EH (cell line): ENCODE data around the gene ANKRD40.
A peak's percentile ranks its signal among the peaks of the same experiment; 100 is the strongest.
"Not testable (repeated sequence)": the region's sequence is repeated elsewhere in the genome, so short reads cannot be mapped to it uniquely, and the experiment has no call there.

Source experiments
- DNase-seq: peaks from one replicate; pipeline ENCODE4 v3.0.0-alpha.2; 2015; ENCODE audit warnings: low read depth

The ANKRD40 gene

GRCh38 chr17:50685691-50686493 lies 21.8 kb downstream of the ANKRD40 start:
- DNase-seq, result no peak

- DNase-seq, result no peak
Measured at GRCh38 chr17:50685334-50685665, 22.4 kb downstream of the ANKRD40 start.

- DNase-seq, result no peak
Measured at GRCh38 chr17:50684612-50685333, 22.9 kb downstream of the ANKRD40 start.

- no peak for DNase-seq
Measured at GRCh38 chr17:50684288-50684611, 23.5 kb downstream of the ANKRD40 start.

GRCh38 chr17:50683434-50684287 lies 24.1 kb downstream of the ANKRD40 start:
- no peak for DNase-seq

- no peak for DNase-seq
Measured at GRCh38 chr17:50682938-50683337, 24.8 kb downstream of the ANKRD40 start.

- DNase-seq, result no peak
Measured at GRCh38 chr17:50682441-50682840, 25.3 kb downstream of the ANKRD40 start.

- peak; percentile 89 for DNase-seq
Measured at GRCh38 chr17:50681263-50682200, 26.2 kb downstream of the ANKRD40 start.

GRCh38 chr17:50680543-50681262 lies 27.0 kb downstream of the ANKRD40 start:
- DNase-seq, result not testable (repeated sequence)

GRCh38 chr17:50680126-50680525 lies 27.6 kb downstream of the ANKRD40 start:
- DNase-seq, result no peak

GRCh38 chr17:50679008-50679544 lies 28.6 kb downstream of the ANKRD40 start:
- no peak for DNase-seq

GRCh38 chr17:50677851-50678375 lies 29.8 kb downstream of the ANKRD40 start:
- no peak for DNase-seq

GRCh38 chr17:50676065-50676975 lies 31.4 kb downstream of the ANKRD40 start:
- no peak for DNase-seq

- no peak for DNase-seq
Measured at GRCh38 chr17:50675627-50676026, 32.1 kb downstream of the ANKRD40 start.

GRCh38 chr17:50675190-50675589 lies 32.5 kb downstream of the ANKRD40 start:
- DNase-seq, result no peak

GRCh38 chr17:50672831-50673551 lies 34.7 kb downstream of the ANKRD40 start:
- DNase-seq, result no peak

- no peak for DNase-seq
Measured at GRCh38 chr17:50672071-50672470, 35.6 kb downstream of the ANKRD40 start.

- no peak for DNase-seq
Measured at GRCh38 chr17:50668838-50669581, 38.7 kb downstream of the ANKRD40 start.
